Activated CD8-positive, alpha-beta T cell treated with anti-CD3 and anti-CD28 coated beads for 36 hours (primary cell): ENCODE data around the gene GNAS. TPM values are rescaled to one million over a fixed set of nuclear protein-coding genes. Genes with fewer than 3 reads are reported as not detected.

Source experiments
- ATAC-seq: fragments of 200-7000 bp; cut with Tn5 transposase; one replicate; pipeline ENCODE4 v1.10.0; 2021; ENCODE audit warnings: mild to moderate bottlenecking, moderate library complexity
- CTCF ChIA-PET: fragments of 350-600 bp; sonication (Branson Sonifier 250); formaldehyde crosslinking; loops from one replicate; lab custom pipeline; 2021; ENCODE audit warnings: antibody characterized with exemption; lab: Charles Lee
- POLR2A ChIA-PET: fragments of 350-600 bp; sonication (Branson Sonifier 250); formaldehyde crosslinking; loops from one replicate; lab custom pipeline; 2021; ENCODE audit warnings: antibody characterized with exemption; lab: Charles Lee
- DNase-seq: peaks from one replicate; pipeline ENCODE4 v3.0.0-alpha.2; 2020
- H3K27ac Mint-ChIP-seq: one replicate; pipeline ENCODE4 v1.8.0; 2021; ENCODE audit warnings: mild to moderate bottlenecking, mixed read lengths
- H3K27me3 Mint-ChIP-seq: one replicate; pipeline ENCODE4 v1.8.0; 2021; ENCODE audit warnings: mixed read lengths
- H3K36me3 Mint-ChIP-seq: one replicate; pipeline ENCODE4 v1.8.0; 2021; ENCODE audit warnings: low read depth, mixed read lengths
- H3K4me1 Mint-ChIP-seq: one replicate; pipeline ENCODE4 v1.8.0; 2021; ENCODE audit warnings: low read depth, mixed read lengths
- H3K4me3 Mint-ChIP-seq: one replicate; pipeline ENCODE4 v1.8.0; 2021; ENCODE audit warnings: mild to moderate bottlenecking, moderate library complexity, mixed read lengths
- H3K9me3 Mint-ChIP-seq: one replicate; pipeline ENCODE4 v1.8.0; 2021; ENCODE audit warnings: mixed read lengths
- CTCF ChIP-seq: fragments of 200-600 bp; IDR thresholded peaks from one replicate; pipeline ENCODE4 v1.8.0; 2022; ENCODE audit warnings: antibody characterized with exemption, mild to moderate bottlenecking
- intact Hi-C: fragments of 100-400 bp; cut with micrococcal nuclease; formaldehyde crosslinking; loops from one replicate; pipeline ENCODE4 v1.10.0; 2022
- total RNA-seq, 2 experiments: library from RNA; stranded (reverse); gene quantifications; one replicate each; pipeline ENCODE4 v1.2.3, GENCODE V29; 2021

Gene GNAS
- total RNA-seq, 2 experiments from 2014 or later: 703 to 723 TPM

- H3K27ac Mint-ChIP-seq: no peak overlapping the region
- H3K9me3 Mint-ChIP-seq: no peaks in the 10 kb centered on the region
- DNase-seq (no peak), ATAC-seq (no peak)
- peaks cover 49% of the 10 kb centered on the region for H3K27me3 Mint-ChIP-seq
- CTCF ChIA-PET: interaction anchor here (1.0 to 3.7 kb wide), 4 partner anchors 11 to 360 kb away, joined by 3 to 25 read pairs (median 4); partner anchors contain the start of gene GNAS
- H3K4me1 Mint-ChIP-seq: peaks cover 17% of the 10 kb centered on the region
- H3K4me3 Mint-ChIP-seq: no peak overlapping the region
- POLR2A ChIA-PET: interaction anchor here (1.2 kb wide), 1 partner anchor 19 kb away, joined by 3 read pairs; no protein-coding TSS in a partner anchor
- no peak for TF ChIP-seq CTCF
- peaks cover 9% of the 10 kb centered on the region for H3K36me3 Mint-ChIP-seq
- intact Hi-C loops: no loop called here
These were observed 10.8 kb upstream of the GNAS start for GRCh38 chr20:58841539-58842264.

- intact Hi-C loops: no loop called here
- H3K4me3 Mint-ChIP-seq: no peak overlapping the region
- H3K27ac Mint-ChIP-seq: no peak overlapping the region
- peaks cover 52% of the 10 kb centered on the region for H3K27me3 Mint-ChIP-seq
- H3K36me3 Mint-ChIP-seq: peaks cover 9% of the 10 kb centered on the region
- DNase-seq: no peak
- ATAC-seq: no peak
- no peaks in the 10 kb centered on the region for H3K9me3 Mint-ChIP-seq
- TF ChIP-seq CTCF: no peak
- ChIA-PET POLR2A (no interaction called here), CTCF (interaction anchor here (2.4 kb wide), 1 partner anchor 10 kb away, joined by 7 read pairs; the partner anchor contains the start of gene GNAS)
- H3K4me1 Mint-ChIP-seq: peaks cover 22% of the 10 kb centered on the region
These were observed 10.2 kb upstream of the GNAS start for GRCh38 chr20:58842276-58842675.

GRCh38 chr20:58843128-58843556 is 9.4 kb upstream of the GNAS start:
- Mint-ChIP-seq H3K27me3 (peaks cover 53% of the 10 kb centered on the region), H3K4me1 (peaks cover 31% of the 10 kb centered on the region), H3K36me3 (peaks cover 9% of the 10 kb centered on the region), H3K27ac (no peak overlapping the region), H3K4me3 (no peak overlapping the region), H3K9me3 (no peaks in the 10 kb centered on the region)
- intact Hi-C loops: no loop called here
- no peak for TF ChIP-seq CTCF
- no peak for ATAC-seq
- CTCF ChIA-PET: interaction anchor here (1.0 to 2.4 kb wide), 2 partner anchors 10 to 19 kb away, joined by 3 to 7 read pairs; partner anchors contain the start of gene GNAS
- DNase-seq: no peak
- POLR2A ChIA-PET: no interaction called here

GRCh38 chr20:58845706-58846105 is 6.8 kb upstream of the GNAS start:
- no peak for DNase-seq
- TF ChIP-seq CTCF: no peak
- Mint-ChIP-seq H3K27me3 (peaks cover 60% of the 10 kb centered on the region), H3K4me3 (no peak overlapping the region), H3K27ac (no peak overlapping the region), H3K36me3 (peaks cover 4% of the 10 kb centered on the region), H3K4me1 (peaks cover 31% of the 10 kb centered on the region), H3K9me3 (no peaks in the 10 kb centered on the region)
- POLR2A ChIA-PET: no interaction called here
- CTCF ChIA-PET: interaction anchor here (0.8 to 1.3 kb wide), 4 partner anchors 9 to 242 kb away, joined by 3 read pairs; no protein-coding TSS in a partner anchor
- ATAC-seq: no peak
- intact Hi-C loops: no loop called here

GRCh38 chr20:58847463-58847862 is 5.1 kb upstream of the GNAS start:
- Mint-ChIP-seq H3K36me3 (no peaks in the 10 kb centered on the region), H3K27me3 (peaks cover 48% of the 10 kb centered on the region), H3K9me3 (no peaks in the 10 kb centered on the region), H3K27ac (no peak overlapping the region), H3K4me3 (no peak overlapping the region), H3K4me1 (peaks cover 30% of the 10 kb centered on the region)
- TF ChIP-seq CTCF: no peak
- DNase-seq (no peak), ATAC-seq (no peak)
- ChIA-PET POLR2A (interaction anchor here (0.5 to 1.0 kb wide), 2 partner anchors 129 to 196 kb away, joined by 3 read pairs; partner anchors contain the start of gene STX16), CTCF (interaction anchor here (1.3 to 1.8 kb wide), 4 partner anchors 9 to 366 kb away, joined by 3 to 6 read pairs (median 4); no protein-coding TSS in a partner anchor)
- intact Hi-C loops: no loop called here
